H1 (cell line): ENCODE data around the gene MOCS3. TPM values are rescaled to one million over a fixed set of nuclear protein-coding genes. Genes with fewer than 3 reads are reported as not detected.

Experiments used
- CTCF ChIA-PET: fragments of 300-600 bp; sonication (Branson Sonifier 250); formaldehyde crosslinking; loops from one replicate; lab custom pipeline; 2021; ENCODE audit not compliant: partially characterized antibody; lab: Charles Lee
- POLR2A ChIA-PET: fragments of 300-600 bp; sonication (Branson Sonifier 250); formaldehyde crosslinking; loops from one replicate; lab custom pipeline; 2021; ENCODE audit warnings: inconsistent platforms; ENCODE audit not compliant: partially characterized antibody; lab: Charles Lee
- DNase-seq, 2 experiments: peaks; one replicate each; pipeline versions ENCODE4 v3.0.0 to v3.0.0-alpha.2; 2010 to 2022; ENCODE audit warnings: low spot score in 2 of 2, low read depth in 1 of 2, mixed read lengths in 1 of 2
- FAIRE-seq: peaks from 2 replicates; lab custom pipeline; 2011; peaks lifted over from hg19 to GRCh38; lab: Jason Lieb, UNC
- H2AFZ ChIP-seq: 2 replicates; pipeline ENCODE4 v1.8.1; 2012; ENCODE audit warnings: low read length, inconsistent platforms
- H2AK5ac ChIP-seq: 2 replicates; pipeline ENCODE4 v1.6.1; 2013; ENCODE audit warnings: low read depth, low read length
- H2BK120ac ChIP-seq: replicated peaks from 2 replicates; pipeline ENCODE3; 2013; ENCODE audit warnings: low read depth, low read length, inconsistent platforms
- H2BK12ac ChIP-seq: 2 replicates; pipeline ENCODE4 v1.6.1; 2013; ENCODE audit warnings: low read depth, low read length
- H2BK15ac ChIP-seq: 2 replicates; pipeline ENCODE4 v1.6.1; 2013; ENCODE audit warnings: low read length
- H2BK20ac ChIP-seq: 2 replicates; pipeline ENCODE4 v1.6.1; 2013; ENCODE audit warnings: low read length
- H2BK5ac ChIP-seq: 2 replicates; pipeline ENCODE4 v1.6.1; 2013; ENCODE audit warnings: low read depth, low read length
- H3K14ac ChIP-seq: 2 replicates; pipeline ENCODE4 v1.6.1; 2013; ENCODE audit warnings: inconsistent platforms; ENCODE audit not compliant: insufficient read length
- H3K18ac ChIP-seq: 2 replicates; pipeline ENCODE4 v1.6.1; 2013; ENCODE audit warnings: low read length; ENCODE audit errors: extremely low read depth
- H3K23ac ChIP-seq: 2 replicates; pipeline ENCODE4 v1.6.1; 2013; ENCODE audit warnings: inconsistent platforms; ENCODE audit not compliant: insufficient read length
- H3K23me2 ChIP-seq: 2 replicates; pipeline ENCODE4 v1.6.1; 2013; ENCODE audit warnings: low read depth, low read length
- H3K27ac ChIP-seq: 2 replicates; pipeline ENCODE4 v1.6.1; 2011; ENCODE audit warnings: low read depth, low read length, inconsistent platforms
- H3K27me3 ChIP-seq, 4 experiments: replicated peaks in 1 of 4; 1 replicate in 1 of 4; 2 replicates in 3 of 4; pipeline versions ENCODE4 v1.6.1 to v1.8.1; 2011 to 2013; ENCODE audit warnings: low read length in 3 of 4, mild to moderate bottlenecking in 3 of 4, inconsistent platforms in 2 of 4, mixed read lengths in 2 of 4, moderate library complexity in 1 of 4; ENCODE audit not compliant: control insufficient read depth in 3 of 4, insufficient read depth in 3 of 4; ENCODE audit errors: extremely low read depth in 1 of 4
- H3K36me3 ChIP-seq, 4 experiments: 2 replicates each; pipeline versions ENCODE4 v1.6.1 to v1.8.1; 2011 to 2013; ENCODE audit warnings: mild to moderate bottlenecking in 4 of 4, low read length in 3 of 4, moderate library complexity in 2 of 4, control low read depth in 1 of 4, inconsistent platforms in 1 of 4; ENCODE audit not compliant: insufficient read depth in 4 of 4, control insufficient read depth in 2 of 4
- H3K4ac ChIP-seq: replicated peaks from 2 replicates; pipeline ENCODE3; 2013; ENCODE audit warnings: low read length, low read depth, mixed read lengths, inconsistent platforms; ENCODE audit not compliant: insufficient read length
- H3K4me1 ChIP-seq, 4 experiments: replicated peaks in 1 of 4; 1 replicate in 1 of 4; 2 replicates in 3 of 4; pipeline versions ENCODE4 v1.6.1 to v1.8.1; 2011 to 2013; ENCODE audit warnings: low read length in 3 of 4, inconsistent platforms in 2 of 4, mixed read lengths in 1 of 4; ENCODE audit not compliant: insufficient read depth in 4 of 4, control insufficient read depth in 3 of 4
- H3K4me2 ChIP-seq, 2 experiments: 2 replicates each; pipeline versions ENCODE4 v1.6.1 to v1.8.1; 2011 to 2013; ENCODE audit warnings: low read depth in 2 of 2, low read length in 2 of 2, control low read depth in 1 of 2, inconsistent platforms in 1 of 2, mild to moderate bottlenecking in 1 of 2; ENCODE audit not compliant: insufficient read depth in 1 of 2
- H3K4me3 ChIP-seq, 4 experiments: fragments of 200-600, 300-600 bp in 1 of 4; sonication (generic), shearing (Covaris generic), sonication (Bioruptor Twin) in 1 of 4; 2 replicates each; pipeline versions ENCODE4 v1.5.1 to v1.8.1; 2011 to 2016; ENCODE audit warnings: low read length in 4 of 4, low read depth in 3 of 4, control low read depth in 2 of 4, inconsistent platforms in 2 of 4, mild to moderate bottlenecking in 2 of 4, mixed read lengths in 1 of 4, moderate library complexity in 1 of 4; ENCODE audit not compliant: insufficient read depth in 2 of 4; ENCODE audit errors: extremely low read depth in 1 of 4
- H3K56ac ChIP-seq: replicated peaks from 2 replicates; pipeline ENCODE3; 2013; ENCODE audit warnings: low read depth, mild to moderate bottlenecking, mixed read lengths, low read length, inconsistent platforms; ENCODE audit not compliant: insufficient read length
- H3K79me1 ChIP-seq: 2 replicates; pipeline ENCODE4 v1.6.1; 2013; ENCODE audit warnings: low read depth, low read length, control low read depth
- H3K79me2 ChIP-seq, 2 experiments: 2 replicates each; pipeline versions ENCODE4 v1.6.1 to v1.8.1; 2012 to 2013; ENCODE audit warnings: low read length in 2 of 2, mild to moderate bottlenecking in 2 of 2, inconsistent platforms in 1 of 2; ENCODE audit not compliant: insufficient read depth in 2 of 2, control insufficient read depth in 1 of 2
- H3K9ac ChIP-seq, 4 experiments: replicated peaks in 1 of 4; 1 replicate in 1 of 4; 2 replicates in 3 of 4; pipeline versions ENCODE4 v1.6.1 to v1.8.1; 2011 to 2013; ENCODE audit warnings: low read depth in 3 of 4, low read length in 3 of 4, control low read depth in 2 of 4, mild to moderate bottlenecking in 2 of 4, moderate library complexity in 2 of 4, inconsistent platforms in 1 of 4; ENCODE audit errors: extremely low read depth in 1 of 4
- H3K9me3 ChIP-seq, 2 experiments: 2 replicates each; pipeline versions ENCODE4 v1.6.1 to v1.8.1; 2012 to 2013; ENCODE audit warnings: mild to moderate bottlenecking in 2 of 2, moderate library complexity in 2 of 2, control low read depth in 1 of 2, inconsistent platforms in 1 of 2, low read depth in 1 of 2, low read length in 1 of 2, mixed read lengths in 1 of 2; ENCODE audit not compliant: insufficient read depth in 2 of 2
- H4K20me1 ChIP-seq, 2 experiments: replicated peaks in 1 of 2; 2 replicates each; pipeline versions ENCODE3 to v1.8.1; 2011 to 2013; ENCODE audit warnings: inconsistent platforms in 2 of 2, low read length in 2 of 2, mild to moderate bottlenecking in 1 of 2; ENCODE audit not compliant: insufficient read depth in 2 of 2, control insufficient read depth in 1 of 2
- H4K5ac ChIP-seq: 2 replicates; pipeline ENCODE4 v1.6.1; 2013; ENCODE audit warnings: low read length, low read depth, mixed read lengths, inconsistent platforms; ENCODE audit not compliant: insufficient read length
- H4K8ac ChIP-seq: 2 replicates; pipeline ENCODE4 v1.8.0; 2013; ENCODE audit warnings: mild to moderate bottlenecking, moderate library complexity, low read length, inconsistent platforms; ENCODE audit not compliant: insufficient read depth; ENCODE audit errors: extremely low read depth
- H4K91ac ChIP-seq: replicated peaks from 2 replicates; pipeline ENCODE3; 2013; ENCODE audit warnings: low read length, mixed read lengths, inconsistent platforms; ENCODE audit not compliant: insufficient read length
- BACH1 ChIP-seq: IDR thresholded peaks from 2 replicates; pipeline ENCODE4 v1.6.1; 2012; ENCODE audit warnings: low read length, improper control_type of control experiment
- CHD2 ChIP-seq: IDR thresholded peaks from 2 replicates; pipeline ENCODE4 v1.6.1; 2012; ENCODE audit warnings: low read length, improper control_type of control experiment
- CREB1 ChIP-seq: IDR thresholded peaks from 2 replicates; pipeline ENCODE4 v1.6.1; 2012; ENCODE audit warnings: inconsistent platforms
- EP300 ChIP-seq, 2 experiments: IDR thresholded peaks; 1 replicate in 1 of 2; 2 replicates in 1 of 2; pipeline ENCODE4 v1.6.1; 2011 to 2012; ENCODE audit warnings: low read depth in 2 of 2, low read length in 2 of 2, mild to moderate bottlenecking in 2 of 2, borderline replicate concordance in 1 of 2, inconsistent platforms in 1 of 2, moderate library complexity in 1 of 2
- FOSL1 ChIP-seq: IDR thresholded peaks from 2 replicates; pipeline ENCODE4 v1.6.1; 2011; ENCODE audit warnings: mild to moderate bottlenecking, low read depth, low read length, moderate library complexity; ENCODE audit not compliant: insufficient read depth
- NRF1 ChIP-seq: IDR thresholded peaks from 2 replicates; pipeline ENCODE4 v1.6.1; 2011; ENCODE audit warnings: mild to moderate bottlenecking, low read depth, low read length, improper control_type of control experiment
- RAD21 ChIP-seq, 2 experiments: IDR thresholded peaks in 1 of 2; conservative IDR thresholded peaks in 1 of 2; 2 replicates each; pipeline ENCODE4 v1.6.1; 2011; ENCODE audit warnings: low read depth in 2 of 2, low read length in 2 of 2, improper control_type of control experiment in 1 of 2, inconsistent platforms in 1 of 2, mild to moderate bottlenecking in 1 of 2, moderate library complexity in 1 of 2
- RNF2 ChIP-seq: fragments of 200-900, 300-1000 bp; sonication (generic); IDR thresholded peaks from 2 replicates; pipeline ENCODE4 v1.7.1; 2016; ENCODE audit warnings: borderline replicate concordance, low read depth, mild to moderate bottlenecking, antibody characterized with exemption, low read length; ENCODE audit not compliant: poor library complexity, severe bottlenecking; ENCODE audit errors: missing control alignments
- SIN3A ChIP-seq, 2 experiments: IDR thresholded peaks in 1 of 2; conservative IDR thresholded peaks in 1 of 2; 2 replicates each; pipeline ENCODE4 v1.6.1; 2011 to 2012; ENCODE audit warnings: low read length in 2 of 2, improper control_type of control experiment in 1 of 2, low read depth in 1 of 2, mild to moderate bottlenecking in 1 of 2
- SUZ12 ChIP-seq: fragments of 200-600 bp; sonication (generic); IDR thresholded peaks from 2 replicates; pipeline ENCODE4 v1.6.1; 2012; ENCODE audit warnings: mild to moderate bottlenecking, inconsistent platforms, low read length, moderate library complexity, mixed read lengths
- ZNF274 ChIP-seq: IDR thresholded peaks from 2 replicates; pipeline ENCODE4 v1.7.0; 2012; ENCODE audit warnings: low read length, borderline replicate concordance; ENCODE audit errors: extremely low read depth
- WGBS, 2 experiments: shearing (Covaris generic) in 1 of 2; methylation state at CpG; one replicate each; pipeline versions ENCODE4 v1.1.6 to v1.1.7; 2013 to 2015; ENCODE audit warnings: low lambda C conversion rate in 2 of 2, mixed read lengths in 2 of 2, inconsistent platforms in 1 of 2, low coverage in 1 of 2, missing lambda C conversion rate in 1 of 2; ENCODE audit not compliant: insufficient replicate concordance in 2 of 2, insufficient coverage in 1 of 2, insufficient read length in 1 of 2; ENCODE audit errors: extremely low coverage in 1 of 2, missing lambda C conversion rate in 1 of 2; 5-methylcytosine and 5-hydroxymethylcytosine counted together
- polyA plus RNA-seq, 7 experiments: library from polyadenylated mRNA; depleted of rRNA in 3 of 7; stranded (reverse) in 5 of 7; unstranded in 2 of 7; fragments of >200 nt in 5 of 7; fragments of 200-250 nt in 2 of 7; gene quantifications; 1 replicate in 5 of 7; 2 replicates in 1 of 7; 4 replicates in 1 of 7; pipeline versions ENCODE4 v1.2.1 to v1.2.3, GENCODE V29; 2011 to 2013; ENCODE audit warnings: missing spikeins in 2 of 7, mixed read lengths in 2 of 7
- total RNA-seq: library from RNA; stranded (reverse); fragmentation: NEBNext Ultra II Directional; extraction: Animal tissue kit (Norgen Biotek cat#: 25700); gene quantifications from 2 replicates; pipeline ENCODE4 v1.2.1, GENCODE V29; 2021

Gene MOCS3
- total and polyA plus RNA-seq, 2 of the 8 experiments (the other 6 are each of a cell fraction or from before 2014, with no cell fraction given): 6.2 to 6.3 TPM

DNA sequence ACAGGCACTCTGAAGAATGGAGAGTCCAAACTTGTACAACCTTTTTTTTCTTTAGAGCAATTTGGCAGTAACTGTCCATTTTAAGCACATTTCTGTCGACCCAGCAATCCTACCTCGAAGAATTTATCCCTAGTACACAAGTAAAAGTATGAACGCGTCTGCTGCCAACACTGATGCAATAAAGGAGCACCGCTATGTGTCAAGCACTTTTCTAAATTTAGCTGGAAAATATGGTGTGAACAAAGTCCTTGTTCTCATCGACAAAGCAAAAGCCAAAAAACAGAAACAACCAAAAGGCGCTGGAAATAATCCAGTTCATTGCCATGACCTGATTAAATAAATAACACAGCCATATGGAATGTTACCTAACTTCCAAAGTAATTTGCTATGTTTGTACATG lies 1.3 kb upstream of the MOCS3 start:
- FAIRE-seq (no peak), DNase-seq (no peak)
- 45% methylated on average over 7 of the region's 7 CpGs; no CpG with 5 or more reads in 1 of the 2 experiments for WGBS, 2 experiments
- peaks cover 23 to 81% of the 10 kb centered on the region in 2 experiments for H3K79me2 ChIP-seq
- no peak overlapping the region for H2AK5ac ChIP-seq
- H4K5ac ChIP-seq: no peak overlapping the region
- peaks cover 3 to 23% (median 6%) of the 10 kb centered on the region in 4 experiments; a peak in 6 of 8 replicates for H3K36me3 ChIP-seq
- no peak overlapping the region for H3K56ac ChIP-seq
- H2BK120ac ChIP-seq: no peak overlapping the region
- H2BK5ac ChIP-seq: no peak overlapping the region
- no peak overlapping the region for H2AFZ ChIP-seq
- H3K9ac ChIP-seq: peak overlapping the region in 3 of 4 experiments; percentile 80 to 97 (median 92); a peak in 4 of 7 replicates
- no peak overlapping the region for H3K27ac ChIP-seq
- H4K20me1 ChIP-seq: peaks cover 19 to 20% of the 10 kb centered on the region in 2 experiments
- H3K18ac ChIP-seq: no peak overlapping the region
- no peak overlapping the region for H3K14ac ChIP-seq
- no peak overlapping the region for H4K8ac ChIP-seq
- H3K79me1 ChIP-seq: peaks cover 8% of the 10 kb centered on the region; the same call in 1 of the 2 replicates
- peaks cover 4 to 8% (median 6%) of the 10 kb centered on the region in 4 experiments for H3K4me1 ChIP-seq
- ChIA-PET POLR2A (interaction anchor here (0.9 to 2.7 kb wide), 14 partner anchors 11 to 447 kb away, joined by 3 to 44 read pairs (median 6); partner anchors contain the start of genes ADNP and BCAS4), CTCF (interaction anchor here (0.5 to 2.4 kb wide), 3 partner anchors 14 to 28 kb away, joined by 5 to 6 read pairs (median 5); no protein-coding TSS in a partner anchor)
- H3K4me2 ChIP-seq: peak overlapping the region; percentile 96 to 98
- H3K4ac ChIP-seq: no peak overlapping the region
- H3K23ac ChIP-seq: peak overlapping the region; percentile 32
- H3K23me2 ChIP-seq: peaks cover 15% of the 10 kb centered on the region
- peak overlapping the region; percentile 77 to 99 (median 94) for H3K4me3 ChIP-seq
- no peak overlapping the region for H4K91ac ChIP-seq
- H2BK12ac ChIP-seq: no peak overlapping the region
- no peaks in the 10 kb centered on the region for H3K9me3 ChIP-seq
- no peak overlapping the region for H2BK15ac ChIP-seq
- H2BK20ac ChIP-seq: no peak overlapping the region
- H3K27me3 ChIP-seq: no peaks in the 10 kb centered on the region
- TF ChIP-seq SIN3A (conservative IDR thresholded peaks at IDR 0.05 in 1 of 2, IDR thresholded peaks at IDR 0.05 in 1 of 2; ENCODE audit: low read depth in 1 of 2, low read length in 2 of 2) (no peak), RNF2 (no peak), NRF1 (no peak), CHD2 (no peak), ZNF274 (no peak), EP300 (IDR thresholded peaks at IDR 0.05; ENCODE audit: borderline replicate concordance in 1 of 2, low read depth in 2 of 2, low read length in 2 of 2) (no peak), SUZ12 (no peak), RAD21 (IDR thresholded peaks at IDR 0.05 in 1 of 2, conservative IDR thresholded peaks at IDR 0.05 in 1 of 2; ENCODE audit: low read depth in 2 of 2, low read length in 2 of 2) (no peak), FOSL1 (no peak), CREB1 (no peak), BACH1 (no peak)
